ENCODE measurements around the gene NFE2L2. TPM values are rescaled to one million over a fixed set of nuclear protein-coding genes. Genes with fewer than 3 reads are reported as not detected.
"Not testable (repeated sequence)": the region's sequence is repeated elsewhere in the genome, so short reads cannot be mapped to it uniquely, and the experiment has no call there.

NFE2L2 gene
- total RNA-seq, 1 experiment from 2014 or later, result 88.7 TPM

DNA sequence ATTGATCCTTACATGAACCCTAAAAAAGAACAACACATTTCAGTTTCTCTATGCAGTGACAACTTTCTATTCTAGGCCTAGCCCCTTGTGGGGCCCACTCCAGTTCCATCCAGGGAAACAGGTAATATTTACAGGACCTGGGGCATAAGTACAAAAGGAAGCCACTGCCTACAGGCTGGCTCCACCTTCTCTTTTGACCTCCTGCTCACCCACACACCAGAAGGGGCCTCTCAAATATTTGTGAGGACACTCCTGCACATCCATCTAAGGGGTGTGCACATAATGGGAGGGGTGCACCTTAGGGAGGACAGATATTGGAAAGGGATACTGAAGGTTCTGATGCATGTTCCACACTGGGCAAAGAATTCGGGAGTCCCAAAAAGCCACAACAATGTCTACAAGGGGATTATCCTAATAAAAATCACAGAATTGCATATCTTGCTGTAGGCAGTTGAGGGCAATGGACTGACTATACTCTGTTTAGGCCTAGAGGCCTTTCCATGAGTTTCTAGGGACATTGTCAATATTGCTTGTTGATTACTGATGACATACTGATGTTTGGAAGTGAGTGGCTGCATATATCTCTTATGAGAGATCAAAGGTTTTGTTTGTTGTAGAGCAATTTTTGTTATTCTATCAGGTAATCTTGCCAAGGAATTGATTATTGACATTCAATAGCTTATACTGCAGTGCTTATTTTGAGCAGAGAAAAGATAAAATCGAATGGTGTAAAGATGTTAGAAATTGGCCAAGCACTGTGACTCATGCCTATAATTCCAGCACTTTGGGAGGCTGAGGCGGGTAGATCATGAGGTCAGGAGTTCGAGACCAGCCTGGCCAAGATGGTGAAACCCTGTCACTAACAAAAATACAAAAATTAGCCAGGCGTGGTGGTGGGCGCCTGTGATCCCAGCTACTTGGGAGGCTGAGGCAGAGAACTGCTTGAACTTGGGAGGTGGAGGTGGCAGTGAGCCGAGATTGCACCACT is 75.8 kb downstream of the NFE2L2 start:
- no peak for DNase-seq (ENCODE audit: low read depth, low spot score)
- in situ Hi-C loops (cut with HindIII; ENCODE audit: low pct_unique_long_range_greater_than_20kb, low sequenced_read_pairs), result no loop called here

DNA sequence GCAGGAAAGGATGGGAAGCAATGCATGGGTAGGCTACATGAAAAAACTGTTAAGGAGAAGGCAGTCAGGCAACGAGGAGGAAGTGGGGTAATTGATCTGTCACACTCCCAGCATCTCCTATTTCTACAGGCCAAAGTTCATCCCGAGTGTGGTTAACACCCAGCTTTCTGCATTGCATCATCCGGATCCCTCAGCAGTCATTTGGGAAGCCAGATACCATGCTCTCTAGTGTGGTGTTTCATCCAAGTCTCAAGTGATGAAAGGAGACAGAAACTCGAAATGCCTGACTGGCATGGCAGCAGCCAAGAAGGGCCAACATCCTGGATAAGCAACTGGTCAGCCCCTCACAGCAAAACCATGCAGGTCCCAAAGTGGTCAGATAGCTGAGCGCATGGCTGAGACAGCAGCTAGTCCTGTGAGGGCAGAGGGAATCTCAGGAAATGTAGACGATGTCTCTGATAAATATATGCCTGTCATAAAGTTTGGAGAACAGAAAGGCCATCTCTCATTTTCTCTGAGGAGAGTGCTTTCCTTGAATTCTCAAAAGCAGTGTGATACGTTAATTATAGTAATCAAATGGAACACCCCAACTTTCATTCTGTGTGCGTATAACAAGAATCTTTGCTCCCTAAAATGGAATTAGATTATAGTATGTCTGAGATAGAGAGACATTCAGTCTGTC is 76.8 kb downstream of the NFE2L2 start:
- in situ Hi-C loops (cut with HindIII; ENCODE audit: low pct_unique_long_range_greater_than_20kb, low sequenced_read_pairs), result no loop called here
- no peak for DNase-seq (ENCODE audit: low read depth, low spot score)

DNA sequence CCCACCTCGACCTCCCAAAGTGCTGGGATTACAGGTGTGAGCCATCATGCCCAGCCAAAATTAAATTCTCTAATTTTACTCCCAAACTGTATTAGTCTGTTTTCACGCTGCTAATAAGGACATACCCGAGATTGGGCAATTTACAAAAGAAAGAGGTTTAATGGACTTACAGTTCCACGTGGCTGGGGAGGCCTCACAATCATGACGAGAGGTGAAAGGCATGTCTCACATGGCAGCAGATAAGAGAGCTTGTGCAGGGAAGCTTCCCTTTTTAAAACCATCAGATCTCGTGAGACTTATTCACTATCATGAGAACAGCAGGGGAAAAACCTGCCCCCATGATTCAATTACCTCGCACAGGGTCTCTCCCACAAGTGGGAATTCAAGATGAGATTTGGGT is 78.5 kb downstream of the NFE2L2 start:
- in situ Hi-C loops (cut with HindIII; ENCODE audit: low pct_unique_long_range_greater_than_20kb, low sequenced_read_pairs); DNase-seq (ENCODE audit: low read depth, low spot score): not testable (repeated sequence)

DNA sequence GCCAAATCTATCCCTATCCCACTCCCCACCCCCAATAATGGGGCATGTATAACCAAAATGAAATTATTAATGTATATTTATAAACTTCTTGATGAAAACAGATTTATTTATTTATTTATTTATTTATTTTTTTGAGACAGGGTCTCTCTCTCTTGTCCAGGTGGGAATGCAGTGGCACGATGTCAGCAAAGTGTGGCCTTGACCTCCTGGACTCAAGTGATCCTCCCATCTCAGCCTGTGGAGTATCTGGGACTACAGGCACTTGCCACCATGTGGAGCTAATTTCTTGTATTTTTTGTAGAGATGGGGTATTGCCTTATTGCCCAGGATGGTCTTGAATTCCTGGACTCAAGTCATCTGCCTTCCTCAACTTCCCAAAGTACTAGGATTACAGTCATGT is 79.9 kb downstream of the NFE2L2 start:
- in situ Hi-C loops (cut with HindIII; ENCODE audit: low pct_unique_long_range_greater_than_20kb, low sequenced_read_pairs), result no loop called here

DNA sequence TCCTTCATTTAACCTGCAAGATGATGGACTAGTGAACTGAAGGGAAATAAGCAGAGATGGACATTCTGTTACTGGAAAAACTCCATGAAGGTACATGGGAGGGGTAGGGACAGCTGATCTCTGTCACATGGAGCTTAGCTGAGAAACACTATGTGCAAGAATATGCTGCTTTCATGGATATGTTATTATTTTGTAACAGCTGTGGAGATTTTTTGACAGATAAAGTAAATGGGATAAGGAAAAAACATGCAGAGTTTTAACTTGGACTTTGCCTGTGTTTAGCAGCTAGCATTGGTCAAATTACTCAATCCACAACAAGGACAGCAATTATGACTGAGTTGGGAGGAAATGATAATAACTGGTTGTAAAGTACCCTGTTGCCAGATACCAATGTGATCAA is 80.7 kb downstream of the NFE2L2 start:
- in situ Hi-C loops (cut with HindIII; ENCODE audit: low pct_unique_long_range_greater_than_20kb, low sequenced_read_pairs), result no loop called here
- DNase-seq (ENCODE audit: low read depth, low spot score), result no peak

More for the DNA sequence above, 79.9 kb downstream of the NFE2L2 start:
- DNase-seq (ENCODE audit: low read depth, low spot score), result no peak

Small RNAs within 50 kb of the gene (small RNA-seq; reads per million reads assigned to genes)
- gene MIR3128 (0 to 0.19 reads per million in 2 experiments), gene MIR6512 (0 reads per million in 2 experiments), gene RF00019 (0 reads per million in 2 experiments)

Other genes with a start within 250 kb of the NFE2L2 start
- gene HNRNPA3, start 51.9 kb downstream of the NFE2L2 start, total RNA-seq (2014; rRNA removed; shearing (Covaris generic)), result 44.9 and 49.1 TPM in 2 replicates
- gene AGPS, start 128.0 kb upstream of the NFE2L2 start, total RNA-seq (2014; rRNA removed; shearing (Covaris generic)), result 51.2 and 66.6 TPM in 2 replicates

Measured in SK-MEL-5 (cell line).